GM12892 (cell line): ENCODE data around the gene FAM43A.

Experiments
- POLR2A ChIP-seq: IDR thresholded peaks from 2 replicates; pipeline ENCODE4 v1.6.1; 2011; ENCODE audit warnings: low read depth, low read length, control low read depth
- POLR2AphosphoS5 ChIP-seq: IDR thresholded peaks from 2 replicates; pipeline ENCODE4 v1.6.1; 2011; ENCODE audit warnings: low read depth, low read length, control low read depth
- TAF1 ChIP-seq: IDR thresholded peaks from 2 replicates; pipeline ENCODE4 v1.6.1; 2011; ENCODE audit warnings: low read depth, mild to moderate bottlenecking, control low read depth, low read length, borderline replicate concordance

DNA sequence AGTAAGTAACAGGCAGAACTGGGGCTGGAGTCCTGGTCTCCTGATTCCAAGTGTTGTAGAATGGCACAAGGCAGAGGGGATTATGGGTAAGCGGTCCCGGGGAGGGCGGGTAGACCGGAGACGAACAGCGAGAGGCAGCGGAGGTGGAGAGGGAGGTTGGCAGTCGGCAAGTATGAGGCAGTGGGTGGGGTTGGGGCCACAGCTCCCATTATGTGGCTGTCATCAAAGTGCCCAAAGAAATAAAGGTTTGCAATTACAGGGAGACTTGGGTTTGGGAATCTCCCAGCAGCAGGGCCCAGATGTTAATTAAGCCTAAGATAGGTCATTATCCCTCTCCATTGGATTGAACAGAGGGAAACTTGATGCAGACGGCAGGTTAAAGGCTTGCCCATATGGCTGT, 16.9 kb downstream of the FAM43A start:
- TF ChIP-seq TAF1 (no peak), POLR2AphosphoS5 (no peak), POLR2A (no peak)
